CD4-positive, alpha-beta T cell (primary cell): ENCODE results near the gene ERICH4. TPM values are rescaled to one million over a fixed set of nuclear protein-coding genes. Genes with fewer than 3 reads are reported as not detected.
"Not testable (repeated sequence)": the region's sequence is repeated elsewhere in the genome, so short reads cannot be mapped to it uniquely, and the experiment has no call there.

ENCODE experiments used
- ATAC-seq: fragments of 200-7000 bp; cut with Tn5 transposase; one replicate; pipeline ENCODE4 v1.10.0; 2022; ENCODE audit warnings: mild to moderate bottlenecking; ENCODE audit not compliant: poor library complexity
- CTCF ChIA-PET: fragments of 350-600 bp; sonication (Branson Sonifier 250); formaldehyde crosslinking; loops from one replicate; lab custom pipeline; 2021; ENCODE audit warnings: antibody characterized with exemption, inconsistent platforms; lab: Charles Lee
- POLR2A ChIA-PET: fragments of 350-600 bp; sonication (Branson Sonifier 250); formaldehyde crosslinking; loops from one replicate; lab custom pipeline; 2021; ENCODE audit warnings: antibody characterized with exemption, inconsistent platforms; lab: Charles Lee
- DNase-seq, 14 experiments: peaks; one replicate each; pipeline ENCODE4 v3.0.0-alpha.2; 2013 to 2020; ENCODE audit warnings: mixed read lengths in 2 of 14
- H3K27ac ChIP-seq, 2 donors: one replicate each; pipeline versions ENCODE4 v1.5.1 to v1.7.0; 2013; ENCODE audit warnings: low read length in 2 of 2, low read depth in 1 of 2, mild to moderate bottlenecking in 1 of 2
- H3K27me3 ChIP-seq, 2 experiments: 1 replicate in 1 of 2; 2 replicates in 1 of 2; pipeline versions ENCODE4 v1.6.1 to v1.7.0; 2013; ENCODE audit warnings: low read length in 2 of 2, control low read depth in 1 of 2, mild to moderate bottlenecking in 1 of 2, moderate library complexity in 1 of 2; ENCODE audit not compliant: insufficient read depth in 2 of 2, control insufficient read depth in 1 of 2
- H3K36me3 ChIP-seq: one replicate; pipeline ENCODE4 v1.6.1; 2013; ENCODE audit warnings: low read length, control low read depth; ENCODE audit not compliant: insufficient read depth
- H3K4me1 ChIP-seq: one replicate; pipeline ENCODE4 v1.6.1; 2013; ENCODE audit warnings: low read length, control low read depth; ENCODE audit not compliant: insufficient read depth
- H3K4me3 ChIP-seq: one replicate; pipeline ENCODE4 v1.5.1; 2013; ENCODE audit warnings: mild to moderate bottlenecking, low read length, moderate library complexity
- H3K9me3 ChIP-seq, 2 experiments: 1 replicate in 1 of 2; 2 replicates in 1 of 2; pipeline versions ENCODE4 v1.6.1 to v1.7.0; 2013; ENCODE audit warnings: low read length in 2 of 2, mild to moderate bottlenecking in 2 of 2, control low read depth in 1 of 2, moderate library complexity in 1 of 2; ENCODE audit not compliant: control insufficient read depth in 1 of 2, insufficient read depth in 1 of 2
- H3K27ac Mint-ChIP-seq: one replicate; pipeline ENCODE4 v1.8.0; 2020; ENCODE audit warnings: mixed read lengths
- H3K27me3 Mint-ChIP-seq: one replicate; pipeline ENCODE4 v1.8.0; 2021; ENCODE audit warnings: mixed read lengths
- H3K36me3 Mint-ChIP-seq: one replicate; pipeline ENCODE4 v1.8.0; 2021; ENCODE audit warnings: low read depth, mixed read lengths
- H3K4me1 Mint-ChIP-seq: one replicate; pipeline ENCODE4 v1.8.0; 2021; ENCODE audit warnings: low read depth, mixed read lengths
- H3K4me3 Mint-ChIP-seq: one replicate; pipeline ENCODE4 v1.8.0; 2020; ENCODE audit warnings: mild to moderate bottlenecking, mixed read lengths
- H3K9me3 Mint-ChIP-seq: one replicate; pipeline ENCODE4 v1.8.0; 2020; ENCODE audit warnings: mixed read lengths
- intact Hi-C, 2 experiments: fragments of 100-400 bp; cut with DNase I in 1 of 2; cut with micrococcal nuclease in 1 of 2; formaldehyde crosslinking; loops; one replicate each; pipeline versions ENCODE4 v1.15.1 to v1.9.0; 2023 to 2025; cut with DNase I, micrococcal nuclease
- total RNA-seq, 174 experiments: library from RNA in 2 of 174; stranded (reverse) in 2 of 174; gene quantifications; one replicate each; pipeline ENCODE4 v1.2.3 and lab custom pipeline; 2021 to 2026
- TF ChIP-seq, protein P1 (sequence below): fragments of 200-600 bp; IDR thresholded peaks from one replicate; pipeline ENCODE4 v1.8.0; 2022; ENCODE audit warnings: antibody characterized with exemption, mild to moderate bottlenecking

The ERICH4 gene
- total RNA-seq, 2 experiments from 2014 or later = not detected

DNA sequence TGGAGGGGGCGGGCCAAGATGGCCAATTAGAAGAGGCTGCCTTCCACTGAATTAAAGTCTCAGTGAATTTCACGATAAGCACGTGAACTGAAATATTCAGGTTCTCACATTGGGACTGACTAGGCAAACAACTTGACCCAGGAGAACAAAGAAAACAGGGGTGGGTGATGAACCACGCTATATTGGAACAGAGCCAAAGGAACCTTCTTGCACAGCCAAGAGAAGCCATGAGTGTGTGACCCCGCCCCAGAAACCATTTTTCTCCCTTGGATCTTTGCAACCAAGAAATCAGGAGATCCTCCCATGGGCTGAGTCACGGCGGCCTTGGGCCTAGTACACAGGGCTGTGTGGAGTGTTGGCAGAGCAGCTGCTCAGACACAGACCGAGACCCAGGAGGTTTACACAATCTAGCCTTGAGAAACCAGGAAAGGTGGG, 36.8 kb downstream of the ERICH4 start:
- Mint-ChIP-seq H3K27ac (no peak overlapping the region), H3K27me3 (peaks cover 69% of the 10 kb centered on the region), H3K4me3 (no peak overlapping the region), H3K4me1 (no peaks in the 10 kb centered on the region), H3K36me3 (no peaks in the 10 kb centered on the region), H3K9me3 (no peaks in the 10 kb centered on the region)
- CTCF ChIA-PET = no interaction called here
- H3K4me3 ChIP-seq = no peak overlapping the region
- no peak overlapping the region for H3K27ac ChIP-seq
- DNase-seq (no peak), ATAC-seq (no peak)
- TF ChIP-seq, protein P1, sequence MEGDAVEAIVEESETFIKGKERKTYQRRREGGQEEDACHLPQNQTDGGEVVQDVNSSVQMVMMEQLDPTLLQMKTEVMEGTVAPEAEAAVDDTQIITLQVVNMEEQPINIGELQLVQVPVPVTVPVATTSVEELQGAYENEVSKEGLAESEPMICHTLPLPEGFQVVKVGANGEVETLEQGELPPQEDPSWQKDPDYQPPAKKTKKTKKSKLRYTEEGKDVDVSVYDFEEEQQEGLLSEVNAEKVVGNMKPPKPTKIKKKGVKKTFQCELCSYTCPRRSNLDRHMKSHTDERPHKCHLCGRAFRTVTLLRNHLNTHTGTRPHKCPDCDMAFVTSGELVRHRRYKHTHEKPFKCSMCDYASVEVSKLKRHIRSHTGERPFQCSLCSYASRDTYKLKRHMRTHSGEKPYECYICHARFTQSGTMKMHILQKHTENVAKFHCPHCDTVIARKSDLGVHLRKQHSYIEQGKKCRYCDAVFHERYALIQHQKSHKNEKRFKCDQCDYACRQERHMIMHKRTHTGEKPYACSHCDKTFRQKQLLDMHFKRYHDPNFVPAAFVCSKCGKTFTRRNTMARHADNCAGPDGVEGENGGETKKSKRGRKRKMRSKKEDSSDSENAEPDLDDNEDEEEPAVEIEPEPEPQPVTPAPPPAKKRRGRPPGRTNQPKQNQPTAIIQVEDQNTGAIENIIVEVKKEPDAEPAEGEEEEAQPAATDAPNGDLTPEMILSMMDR = no peak
- H3K4me1 ChIP-seq = no peaks in the 10 kb centered on the region
- peaks cover 10 to 25% of the 10 kb centered on the region in 2 experiments for H3K27me3 ChIP-seq
- POLR2A ChIA-PET = no interaction called here
- peaks cover 0 to 4% of the 10 kb centered on the region in 2 experiments for H3K9me3 ChIP-seq
- no peaks in the 10 kb centered on the region for H3K36me3 ChIP-seq
- intact Hi-C loops = no loop called here

DNA sequence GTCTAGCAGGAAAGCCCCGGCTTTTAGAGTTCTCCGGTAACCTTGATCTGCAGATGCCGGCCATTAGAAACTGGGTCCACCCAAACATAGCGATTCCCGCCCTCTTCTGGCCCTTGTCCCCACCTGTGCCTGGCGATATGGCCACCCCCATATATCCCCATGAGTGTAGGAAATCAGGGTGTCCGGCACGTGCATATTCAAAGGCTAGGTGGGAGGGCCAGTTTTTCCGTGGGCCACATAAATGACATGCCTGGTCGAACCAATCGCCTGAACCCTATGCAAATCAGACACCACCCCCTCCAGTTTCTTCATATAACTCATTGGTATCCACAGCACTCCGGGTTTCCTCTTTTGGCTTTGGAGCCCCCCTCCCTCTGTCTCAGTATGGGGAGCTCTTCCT, 37.4 kb downstream of the ERICH4 start:
- TF ChIP-seq, protein P1 = no peak
- H3K4me3 Mint-ChIP-seq = no peak overlapping the region
- no peaks in the 10 kb centered on the region for H3K36me3 Mint-ChIP-seq
- H3K4me3 ChIP-seq = no peak overlapping the region
- no peaks in the 10 kb centered on the region for H3K9me3 Mint-ChIP-seq
- intact Hi-C loops = no loop called here
- no peaks in the 10 kb centered on the region for H3K36me3 ChIP-seq
- POLR2A ChIA-PET = no interaction called here
- DNase-seq (no peak), ATAC-seq (no peak)
- no peaks in the 10 kb centered on the region for H3K4me1 ChIP-seq
- peaks cover 0 to 4% of the 10 kb centered on the region in 2 experiments for H3K9me3 ChIP-seq
- H3K27ac ChIP-seq = no peak overlapping the region
- peaks cover 73% of the 10 kb centered on the region for H3K27me3 Mint-ChIP-seq
- H3K27ac Mint-ChIP-seq = no peak overlapping the region
- CTCF ChIA-PET = no interaction called here
- peaks cover 10 to 30% of the 10 kb centered on the region in 2 experiments for H3K27me3 ChIP-seq
- H3K4me1 Mint-ChIP-seq = no peaks in the 10 kb centered on the region

DNA sequence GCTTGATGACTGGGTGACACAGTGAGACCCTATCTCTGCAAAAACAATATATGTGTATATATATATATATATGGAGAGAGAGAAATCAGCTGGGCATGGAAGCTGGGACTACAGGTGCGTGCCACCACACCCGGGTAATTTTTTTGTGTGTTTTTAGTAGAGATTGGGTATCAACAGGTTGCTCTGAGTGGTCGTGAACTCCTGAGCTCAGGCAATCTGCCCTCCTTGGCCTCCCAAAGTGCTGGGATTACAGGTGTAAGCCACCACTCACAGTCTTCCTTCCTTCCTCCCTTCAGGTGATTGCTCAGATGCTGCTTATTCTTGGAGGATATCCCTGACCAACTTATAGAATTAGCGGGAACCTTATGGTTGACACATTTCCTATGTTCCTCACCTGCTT, 41.9 kb downstream of the ERICH4 start:
- POLR2A ChIA-PET = no interaction called here
- TF ChIP-seq, protein P1 = no peak
- no peak overlapping the region for H3K4me3 ChIP-seq
- no peak overlapping the region for H3K27ac Mint-ChIP-seq
- peaks cover 0 to 13% of the 10 kb centered on the region in 2 experiments for H3K9me3 ChIP-seq
- no peak overlapping the region for H3K27ac ChIP-seq
- no peaks in the 10 kb centered on the region for H3K4me1 ChIP-seq
- H3K27me3 ChIP-seq = peaks cover 16 to 30% of the 10 kb centered on the region in 2 experiments
- CTCF ChIA-PET = no interaction called here
- DNase-seq (no peak), ATAC-seq (no peak)
- no peaks in the 10 kb centered on the region for H3K36me3 ChIP-seq
- intact Hi-C loops = no loop called here
- H3K36me3 Mint-ChIP-seq = no peaks in the 10 kb centered on the region
- peaks cover 77% of the 10 kb centered on the region for H3K27me3 Mint-ChIP-seq
- H3K4me1 Mint-ChIP-seq = no peaks in the 10 kb centered on the region
- peaks cover 3% of the 10 kb centered on the region for H3K9me3 Mint-ChIP-seq
- H3K4me3 Mint-ChIP-seq = no peak overlapping the region

DNA sequence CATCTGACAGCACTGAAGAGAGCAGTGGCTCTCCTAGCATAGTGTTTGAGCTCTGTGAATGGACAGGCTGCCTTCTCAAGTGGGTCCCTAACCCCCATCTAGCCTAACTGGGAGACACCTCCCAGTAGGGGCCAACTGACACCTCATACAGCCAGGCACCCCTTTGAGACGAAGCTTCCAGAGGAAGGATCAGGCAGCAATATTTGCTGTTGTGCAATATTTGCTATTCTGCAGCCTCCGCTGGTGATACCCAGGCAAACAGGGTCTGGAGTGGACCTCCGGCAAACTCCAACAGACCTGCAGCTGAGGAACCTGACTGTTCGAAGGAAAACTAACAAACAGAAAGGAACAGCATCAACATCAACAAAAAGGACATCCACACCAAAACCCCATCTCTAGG, 44.0 kb downstream of the ERICH4 start:
- H3K36me3 ChIP-seq, H3K27ac ChIP-seq, H3K27ac Mint-ChIP-seq, H3K9me3 Mint-ChIP-seq, H3K4me3 Mint-ChIP-seq, H3K36me3 Mint-ChIP-seq, H3K4me1 ChIP-seq, H3K4me1 Mint-ChIP-seq, ATAC-seq, POLR2A ChIA-PET, H3K4me3 ChIP-seq, DNase-seq, intact Hi-C loops: not testable (repeated sequence)
- CTCF ChIA-PET = interaction anchor here (0.5 kb wide), 1 partner anchor 80 kb away, joined by 3 read pairs; no protein-coding TSS in a partner anchor
- Histone ChIP-seq H3K9me3 (peaks cover 0 to 13% of the 10 kb centered on the region in 2 experiments), H3K27me3 (peaks cover 14 to 17% of the 10 kb centered on the region in 2 experiments)
- peaks cover 56% of the 10 kb centered on the region for H3K27me3 Mint-ChIP-seq
